ENCODE measurements around the gene STX4.

Gene STX4

GRCh38 chr16:31072540-31073141 is 39.3 kb downstream of the STX4 start:
- in situ Hi-C loops (cut with HindIII; ENCODE audit: low pct_unique_long_range_greater_than_20kb, low sequenced_read_pairs): no loop called here
- TF ChIP-seq JUND (IDR thresholded peaks at IDR 0.05; ENCODE audit: low read depth): no peak
- peak; percentile 70 to 81 for DNase-seq (ENCODE audit: low read depth in 1 of 2, low spot score in 1 of 2)

DNA sequence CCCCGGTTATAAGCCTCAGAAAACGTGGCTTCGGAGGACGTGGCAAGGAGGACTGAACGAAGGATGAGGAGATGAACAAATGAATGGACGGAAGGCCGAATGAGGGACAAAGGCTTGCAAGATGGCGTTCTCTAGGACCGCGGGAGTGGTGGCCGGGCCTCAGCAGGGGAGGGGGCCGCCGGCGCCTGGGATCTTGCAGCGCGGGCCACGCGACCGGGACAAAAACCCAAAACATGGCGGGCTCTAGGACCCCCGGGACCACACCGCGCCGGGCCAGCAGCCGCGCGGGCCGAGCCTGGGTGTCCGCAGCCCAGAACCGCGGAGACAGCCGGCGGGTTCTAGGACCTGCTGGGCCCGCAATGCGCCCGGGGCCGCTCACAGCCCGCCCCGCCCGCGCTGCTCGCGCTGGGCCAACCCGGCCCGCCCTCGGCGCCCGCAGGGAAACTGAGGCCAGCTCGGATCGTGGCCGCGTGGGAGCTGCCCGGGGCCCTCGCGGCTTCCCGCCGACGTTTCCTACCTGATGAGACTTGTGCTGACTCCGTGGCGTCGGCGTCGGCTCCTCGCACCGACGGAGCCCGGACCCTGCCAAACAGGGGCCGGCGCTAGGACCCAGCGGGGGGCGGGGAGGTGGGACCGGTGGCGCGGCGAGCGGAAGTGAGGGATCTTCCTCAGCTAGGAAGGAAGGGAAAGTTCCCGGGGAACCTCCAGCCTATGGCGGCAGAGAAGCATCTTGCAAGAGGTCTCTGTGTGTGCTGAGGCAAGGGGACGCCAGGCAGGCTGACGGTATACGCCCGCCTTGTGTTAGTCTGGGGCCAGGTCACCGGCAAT is 40.0 kb downstream of the STX4 start:
- peak; percentile 86 to 92 for DNase-seq (ENCODE audit: low read depth in 1 of 2, low spot score in 1 of 2)
- TF ChIP-seq JUND (IDR thresholded peaks at IDR 0.05; ENCODE audit: low read depth): no peak
- in situ Hi-C loops (cut with HindIII; ENCODE audit: low pct_unique_long_range_greater_than_20kb, low sequenced_read_pairs): no loop called here

DNA sequence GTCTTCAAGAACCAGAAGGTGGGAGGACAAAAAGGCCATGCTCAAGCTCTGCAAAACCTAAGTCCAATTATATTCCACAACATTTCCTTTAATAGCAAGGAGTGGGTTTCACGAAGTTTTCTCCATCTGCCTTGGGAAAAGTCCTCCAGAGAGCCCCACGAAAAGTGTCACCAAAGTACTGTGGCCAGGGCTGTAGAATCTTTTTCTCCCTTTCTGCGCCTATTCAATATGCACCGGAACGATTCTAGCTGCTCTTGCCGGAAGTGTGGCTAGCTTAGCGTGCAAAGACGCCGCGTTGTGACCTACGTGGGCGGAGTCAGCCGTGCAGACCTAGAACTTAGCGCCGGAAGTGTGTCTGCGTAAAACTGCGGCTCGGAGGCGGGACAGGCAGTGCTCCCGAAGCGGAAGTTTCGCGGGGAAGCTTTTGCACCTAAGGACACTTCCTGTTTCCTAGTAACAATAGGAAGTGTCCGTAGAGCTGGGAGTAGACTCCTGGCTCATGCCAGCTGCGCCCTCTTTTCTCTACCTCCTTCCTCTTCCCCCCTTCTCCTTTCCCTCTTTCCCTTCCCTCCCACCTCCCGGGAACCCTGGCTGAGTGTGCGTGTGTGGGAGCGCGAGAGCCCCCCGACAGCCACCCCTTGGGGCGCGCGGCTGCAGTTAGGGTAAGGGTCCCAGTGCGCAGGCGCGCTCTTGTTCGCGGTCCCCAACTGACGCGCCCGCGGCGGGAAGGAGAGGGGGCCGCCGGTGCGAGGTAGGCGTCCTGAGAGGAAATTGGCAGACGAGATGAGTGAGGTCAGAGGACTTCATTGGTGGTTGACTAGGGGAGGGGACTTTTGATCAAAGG is 40.8 kb downstream of the STX4 start, which contains the start of the genes ZNF646 and ZNF668:
TSS of gene ZNF646 (plus strand) at position 453 of the 844 bp plus-strand sequence. CDS start 1,903 bp downstream, outside the sequence.
TSS of gene ZNF668 (minus strand) at position 271 of the 844 bp plus-strand sequence. CDS start 9,781 bp downstream, outside the sequence.
- TF ChIP-seq JUND (IDR thresholded peaks at IDR 0.05; ENCODE audit: low read depth): no peak
- peak; percentile 98 to 99 for DNase-seq (ENCODE audit: low read depth in 1 of 2, low spot score in 1 of 2)
- in situ Hi-C loops (cut with HindIII; ENCODE audit: low pct_unique_long_range_greater_than_20kb, low sequenced_read_pairs): no loop called here

DNA sequence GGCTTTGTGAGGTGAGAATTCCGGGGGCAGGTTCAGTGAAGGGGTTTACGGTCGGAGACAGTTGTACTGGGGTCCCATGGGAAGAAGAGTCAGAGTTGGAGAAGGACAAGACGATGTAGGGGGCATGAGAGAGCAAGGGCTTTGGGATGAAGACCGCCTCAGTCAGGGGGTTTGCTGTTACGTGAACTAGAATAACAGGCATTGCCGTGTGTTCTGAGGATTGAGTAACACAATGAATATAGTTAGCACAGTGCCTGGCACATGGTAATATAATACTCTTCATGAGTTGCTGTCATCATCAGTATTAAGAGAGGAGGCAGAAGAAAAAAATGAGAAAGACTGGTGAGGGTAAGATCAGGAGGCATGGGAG is 41.4 kb downstream of the STX4 start:
- DNase-seq (ENCODE audit: low read depth in 1 of 2, low spot score in 1 of 2): peak in 1 of 2 experiments; percentile 24
- no peak for TF ChIP-seq JUND (IDR thresholded peaks at IDR 0.05; ENCODE audit: low read depth)
- in situ Hi-C loops (cut with HindIII; ENCODE audit: low pct_unique_long_range_greater_than_20kb, low sequenced_read_pairs): no loop called here

DNA sequence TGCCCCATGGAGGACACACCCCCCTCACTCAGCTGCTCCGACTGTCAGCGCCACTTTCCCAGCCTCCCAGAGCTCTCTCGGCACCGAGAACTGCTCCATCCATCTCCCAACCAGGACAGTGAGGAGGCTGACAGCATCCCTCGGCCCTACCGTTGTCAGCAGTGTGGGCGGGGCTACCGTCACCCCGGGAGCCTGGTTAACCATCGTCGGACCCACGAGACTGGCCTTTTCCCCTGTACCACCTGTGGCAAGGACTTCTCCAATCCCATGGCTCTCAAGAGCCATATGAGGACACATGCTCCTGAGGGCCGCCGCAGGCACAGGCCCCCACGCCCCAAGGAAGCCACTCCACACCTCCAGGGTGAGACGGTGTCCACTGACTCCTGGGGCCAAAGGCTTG is 43.0 kb downstream of the STX4 start:
- in situ Hi-C loops (cut with HindIII; ENCODE audit: low pct_unique_long_range_greater_than_20kb, low sequenced_read_pairs): no loop called here
- TF ChIP-seq JUND (IDR thresholded peaks at IDR 0.05; ENCODE audit: low read depth): no peak
- DNase-seq (ENCODE audit: low read depth in 1 of 2, low spot score in 1 of 2): no peak

DNA sequence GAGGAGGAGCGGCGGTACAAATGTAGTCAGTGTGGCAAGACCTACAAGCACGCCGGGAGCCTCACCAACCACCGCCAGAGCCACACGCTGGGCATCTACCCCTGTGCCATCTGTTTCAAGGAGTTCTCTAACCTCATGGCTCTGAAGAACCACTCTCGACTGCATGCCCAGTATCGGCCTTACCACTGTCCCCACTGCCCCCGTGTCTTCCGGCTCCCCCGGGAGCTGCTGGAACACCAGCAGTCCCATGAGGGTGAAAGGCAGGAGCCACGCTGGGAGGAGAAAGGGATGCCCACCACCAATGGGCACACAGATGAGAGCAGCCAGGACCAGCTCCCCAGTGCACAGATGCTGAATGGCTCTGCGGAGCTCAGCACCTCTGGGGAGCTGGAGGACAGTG is 43.7 kb downstream of the STX4 start:
- no peak for DNase-seq (ENCODE audit: low read depth in 1 of 2, low spot score in 1 of 2)
- TF ChIP-seq JUND (IDR thresholded peaks at IDR 0.05; ENCODE audit: low read depth): no peak
- in situ Hi-C loops (cut with HindIII; ENCODE audit: low pct_unique_long_range_greater_than_20kb, low sequenced_read_pairs): no loop called here

DNA sequence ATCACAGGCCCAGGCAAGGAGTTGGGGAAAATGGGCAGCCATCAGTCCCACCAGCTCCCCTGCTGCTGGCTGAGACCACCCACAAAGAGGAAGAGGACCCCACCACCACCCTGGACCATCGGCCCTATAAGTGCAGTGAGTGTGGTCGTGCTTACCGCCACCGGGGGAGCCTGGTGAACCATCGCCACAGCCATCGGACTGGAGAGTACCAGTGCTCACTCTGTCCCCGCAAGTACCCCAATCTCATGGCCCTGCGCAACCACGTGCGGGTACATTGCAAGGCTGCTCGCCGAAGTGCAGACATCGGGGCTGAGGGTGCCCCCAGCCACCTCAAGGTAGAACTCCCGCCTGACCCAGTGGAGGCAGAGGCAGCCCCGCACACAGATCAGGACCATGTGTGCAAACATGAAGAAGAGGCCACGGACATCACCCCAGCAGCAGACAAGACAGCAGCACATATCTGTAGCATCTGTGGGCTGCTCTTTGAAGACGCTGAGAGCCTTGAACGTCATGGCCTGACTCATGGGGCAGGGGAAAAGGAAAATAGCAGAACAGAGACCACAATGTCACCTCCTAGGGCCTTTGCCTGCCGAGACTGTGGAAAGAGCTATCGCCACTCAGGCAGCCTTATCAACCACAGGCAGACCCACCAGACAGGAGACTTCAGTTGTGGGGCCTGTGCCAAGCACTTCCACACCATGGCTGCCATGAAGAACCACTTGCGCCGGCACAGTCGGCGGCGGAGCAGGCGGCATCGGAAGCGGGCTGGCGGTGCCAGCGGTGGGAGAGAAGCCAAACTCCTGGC is 44.4 kb downstream of the STX4 start:
- TF ChIP-seq JUND (IDR thresholded peaks at IDR 0.05; ENCODE audit: low read depth): no peak
- in situ Hi-C loops (cut with HindIII; ENCODE audit: low pct_unique_long_range_greater_than_20kb, low sequenced_read_pairs): no loop called here
- DNase-seq (ENCODE audit: low read depth in 1 of 2, low spot score in 1 of 2): no peak

- in situ Hi-C loops (cut with HindIII; ENCODE audit: low pct_unique_long_range_greater_than_20kb, low sequenced_read_pairs): no loop called here
- DNase-seq (ENCODE audit: low read depth in 1 of 2, low spot score in 1 of 2): no peak
- no peak for TF ChIP-seq JUND (IDR thresholded peaks at IDR 0.05; ENCODE audit: low read depth)
Observed at GRCh38 chr16:31078597-31079341, 45.4 kb downstream of the STX4 start.

DNA sequence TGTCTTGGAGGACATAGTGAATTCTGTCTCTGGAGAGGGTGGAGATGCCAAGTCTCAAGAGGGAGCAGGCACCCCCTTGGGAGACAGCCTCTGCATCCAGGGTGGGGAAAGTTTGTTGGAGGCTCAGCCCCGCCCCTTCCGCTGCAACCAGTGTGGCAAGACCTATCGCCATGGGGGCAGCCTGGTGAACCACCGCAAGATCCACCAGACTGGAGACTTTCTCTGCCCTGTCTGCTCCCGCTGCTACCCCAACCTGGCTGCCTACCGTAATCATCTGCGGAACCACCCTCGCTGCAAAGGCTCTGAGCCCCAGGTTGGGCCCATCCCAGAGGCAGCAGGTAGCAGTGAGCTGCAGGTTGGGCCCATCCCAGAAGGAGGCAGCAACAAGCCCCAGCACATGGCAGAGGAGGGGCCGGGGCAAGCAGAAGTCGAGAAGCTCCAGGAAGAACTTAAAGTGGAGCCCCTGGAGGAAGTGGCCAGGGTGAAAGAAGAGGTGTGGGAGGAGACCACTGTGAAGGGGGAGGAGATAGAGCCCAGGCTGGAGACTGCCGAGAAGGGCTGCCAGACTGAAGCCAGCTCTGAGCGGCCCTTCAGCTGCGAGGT is 46.1 kb downstream of the STX4 start:
- TF ChIP-seq JUND (IDR thresholded peaks at IDR 0.05; ENCODE audit: low read depth): no peak
- in situ Hi-C loops (cut with HindIII; ENCODE audit: low pct_unique_long_range_greater_than_20kb, low sequenced_read_pairs): no loop called here
- DNase-seq (ENCODE audit: low read depth in 1 of 2, low spot score in 1 of 2): no peak

- no peak for DNase-seq (ENCODE audit: low read depth in 1 of 2, low spot score in 1 of 2)
- TF ChIP-seq JUND (IDR thresholded peaks at IDR 0.05; ENCODE audit: low read depth): no peak
- in situ Hi-C loops (cut with HindIII; ENCODE audit: low pct_unique_long_range_greater_than_20kb, low sequenced_read_pairs): no loop called here
Observed at GRCh38 chr16:31080035-31080629, 46.8 kb downstream of the STX4 start.

Data from T47D (cell line).